GM18498 (cell line): Measurements from ENCODE around the gene RPL32.
"Not testable (repeated sequence)": the region's sequence is repeated elsewhere in the genome, so short reads cannot be mapped to it uniquely, and the experiment has no call there.

Experiments
- ATAC-seq: cut with Tn5 transposase; IDR thresholded peaks from one replicate; pipeline ENCODE4 v1.9.1; 2021; ENCODE audit warnings: mild to moderate bottlenecking, moderate library complexity; ENCODE audit not compliant: unreplicated experiment

Gene RPL32

DNA sequence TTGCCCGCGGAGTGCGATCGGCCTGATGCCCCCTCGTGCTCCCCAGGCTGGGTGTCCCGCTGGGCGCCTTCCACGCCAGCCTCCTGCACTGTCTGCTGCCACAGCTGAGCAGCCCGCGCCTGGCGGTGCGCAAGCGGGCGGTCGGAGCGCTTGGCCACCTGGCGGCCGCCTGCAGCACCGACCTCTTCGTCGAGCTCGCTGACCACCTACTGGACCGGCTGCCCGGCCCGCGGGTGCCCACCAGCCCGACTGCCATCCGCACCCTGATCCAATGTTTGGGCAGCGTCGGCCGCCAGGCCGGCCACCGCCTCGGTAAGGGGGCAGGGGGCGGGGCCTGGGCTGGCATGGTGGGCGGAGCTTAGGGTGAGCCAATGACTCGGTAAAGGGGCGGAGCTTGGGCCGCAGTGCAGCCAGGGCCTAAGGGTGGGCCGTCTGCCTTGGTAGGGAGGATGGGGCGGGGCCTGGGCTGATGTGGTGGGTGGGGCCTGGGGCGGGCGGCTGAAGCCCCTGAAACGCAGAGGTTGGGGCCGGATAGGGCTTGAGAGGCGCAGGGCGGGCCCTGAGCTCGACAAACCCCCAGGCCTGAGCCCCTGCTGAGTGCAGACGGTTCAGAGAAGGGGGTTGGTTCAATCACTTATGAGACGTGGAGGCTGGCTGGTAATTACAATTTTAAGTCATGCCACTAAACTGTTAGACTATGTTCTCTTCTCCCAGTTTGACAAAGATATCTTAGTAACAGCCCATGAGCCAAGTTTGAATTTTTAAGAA, 31.2 kb downstream of the RPL32 start:
- ATAC-seq, result peak; percentile 99

- ATAC-seq, result no peak
Measured at GRCh38 chr3:12809435-12809834, 31.9 kb downstream of the RPL32 start.

DNA sequence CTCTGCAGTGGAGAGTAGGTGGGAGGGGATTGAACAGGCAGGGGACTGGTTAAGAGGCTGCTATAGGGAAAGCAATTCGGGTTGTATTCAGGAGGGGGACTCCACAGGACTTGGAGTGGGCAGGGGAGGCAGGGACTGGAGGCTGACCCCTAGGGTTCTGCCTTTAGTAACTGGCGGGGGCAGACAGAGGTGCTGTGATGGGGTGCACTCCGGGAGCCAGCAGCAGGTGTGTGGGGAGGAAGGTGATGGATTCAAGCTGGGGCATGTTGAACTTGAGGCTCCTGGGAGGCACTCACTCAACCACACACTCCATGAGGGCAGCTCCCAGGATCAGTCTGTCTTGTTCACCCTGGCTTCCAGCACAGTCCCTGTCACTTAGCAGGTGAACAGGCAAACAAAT, 32.4 kb downstream of the RPL32 start:
- ATAC-seq, result no peak

- no peak for ATAC-seq
Measured at GRCh38 chr3:12808587-12808986, 32.8 kb downstream of the RPL32 start.

DNA sequence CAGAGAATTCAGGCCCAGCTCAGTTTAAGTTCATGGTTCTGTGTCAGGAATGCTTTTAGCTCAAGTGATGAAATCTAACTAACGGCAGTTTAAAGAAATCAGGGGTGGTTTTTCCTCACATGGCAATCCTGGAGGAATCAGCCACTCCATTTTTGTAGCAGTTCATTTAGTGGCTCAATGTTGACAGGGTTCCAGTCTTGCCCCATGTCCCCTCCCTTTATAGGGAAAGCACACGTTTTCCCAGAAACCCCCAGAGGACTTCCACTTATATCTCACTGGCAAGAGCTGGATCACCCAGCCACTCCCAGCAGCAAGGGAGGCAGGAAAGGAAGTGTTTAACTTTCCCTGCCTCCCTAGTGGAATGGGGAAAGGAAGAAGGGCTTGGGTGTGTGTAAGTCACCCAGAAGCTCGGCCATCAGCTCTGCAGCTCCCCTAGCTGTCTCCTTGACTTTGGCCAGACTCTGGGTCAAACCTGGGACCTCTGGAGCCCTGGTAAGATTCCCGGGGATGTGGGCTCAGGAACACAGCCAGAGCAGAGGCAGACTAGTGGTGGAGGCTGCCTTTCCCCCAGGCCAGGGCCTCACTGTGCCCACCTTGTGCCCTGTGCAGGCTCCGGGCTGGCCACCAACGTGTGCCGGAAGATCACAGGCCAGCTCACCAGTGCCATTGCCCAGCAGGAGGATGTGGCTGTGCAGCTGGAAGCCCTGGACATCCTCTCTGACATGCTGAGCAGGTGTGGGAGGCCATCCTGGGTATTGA, 33.6 kb downstream of the RPL32 start:
- no peak for ATAC-seq

- no peak for ATAC-seq
Measured at GRCh38 chr3:12807066-12807465, 34.3 kb downstream of the RPL32 start.

DNA sequence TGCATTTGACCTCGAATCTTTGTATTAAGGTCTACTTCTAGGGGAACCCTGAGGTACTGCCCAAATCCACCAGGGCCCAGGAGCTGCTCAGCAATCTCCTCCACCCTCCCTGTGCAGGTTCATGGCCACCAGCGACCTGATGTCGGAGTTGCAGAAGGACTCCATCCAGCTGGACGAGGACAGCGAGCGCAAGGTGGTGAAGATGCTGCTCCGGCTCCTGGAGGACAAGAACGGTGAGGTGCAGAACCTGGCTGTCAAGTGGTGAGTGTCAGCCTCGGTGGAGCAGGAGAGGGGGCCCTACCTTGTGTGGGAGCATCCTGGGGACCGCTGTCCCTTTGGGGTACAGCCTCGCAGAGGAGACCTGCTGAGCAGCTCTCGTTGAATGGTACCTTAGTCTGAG, 38.0 kb downstream of the RPL32 start:
- no peak for ATAC-seq

GRCh38 chr3:12799525-12800440, 41.6 kb downstream of the RPL32 start:
- no peak for ATAC-seq

DNA sequence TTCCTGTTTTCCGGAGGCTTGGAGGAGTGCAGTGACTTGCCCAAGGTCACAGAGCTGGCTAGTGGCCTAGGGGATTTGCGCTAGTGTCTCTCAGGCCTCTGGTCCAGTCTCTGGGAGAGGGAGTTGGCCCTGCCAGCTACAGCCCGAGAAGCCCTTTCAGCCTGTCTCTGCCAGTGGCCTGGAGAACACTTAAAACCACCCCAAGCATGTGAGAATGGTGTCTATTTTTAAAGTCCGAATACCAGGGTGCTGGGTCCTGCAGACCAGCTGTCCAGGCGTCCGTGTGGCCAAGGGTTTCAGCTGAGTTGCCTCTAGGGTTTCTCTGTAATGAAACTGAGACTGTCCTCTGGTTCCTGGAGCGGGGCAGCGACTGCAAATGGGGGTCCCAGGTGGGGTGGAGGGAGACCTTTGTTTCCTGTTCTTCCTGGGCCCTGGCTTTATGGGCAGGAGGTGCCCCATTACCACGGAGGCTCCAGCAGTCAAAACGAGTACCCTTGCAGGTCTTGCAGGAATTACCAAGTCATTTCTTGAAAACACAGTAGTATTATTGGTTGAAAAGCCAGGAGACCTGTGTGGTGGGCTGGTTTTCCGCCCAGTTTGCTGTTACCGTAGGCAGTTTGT, 42.7 kb downstream of the RPL32 start:
- ATAC-seq, result no peak

DNA sequence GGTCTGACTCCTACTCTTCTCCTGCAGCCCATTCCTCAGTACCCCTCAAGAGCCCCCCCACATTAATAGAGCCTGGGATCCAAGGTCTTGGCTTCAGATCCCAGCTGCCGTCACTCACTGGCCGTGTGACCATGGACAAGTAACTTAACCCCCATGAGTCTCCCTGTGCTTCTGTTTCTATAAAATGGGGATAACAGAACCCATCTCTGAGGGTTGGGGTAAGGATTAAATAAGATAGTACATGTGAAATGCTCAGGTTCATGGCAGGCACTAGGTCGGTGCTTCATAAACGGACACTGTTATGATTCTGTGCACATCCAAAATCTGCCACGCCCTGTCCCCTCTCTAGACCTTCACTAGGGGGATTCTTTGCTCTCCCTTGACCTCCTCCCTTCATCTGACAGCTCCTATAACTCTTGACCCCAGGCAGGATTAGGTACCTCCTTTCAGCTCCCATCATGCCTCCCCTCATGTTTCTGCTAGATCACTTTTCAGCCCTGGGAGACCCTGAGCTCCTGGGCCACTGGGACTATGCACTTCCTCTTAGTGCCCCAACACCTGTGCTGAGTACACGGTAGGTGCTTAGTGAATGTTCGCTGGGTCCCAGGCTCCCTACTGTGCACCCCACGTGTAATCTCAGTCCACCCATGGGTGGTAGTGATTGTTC, 43.3 kb downstream of the RPL32 start:
- no peak for ATAC-seq

DNA sequence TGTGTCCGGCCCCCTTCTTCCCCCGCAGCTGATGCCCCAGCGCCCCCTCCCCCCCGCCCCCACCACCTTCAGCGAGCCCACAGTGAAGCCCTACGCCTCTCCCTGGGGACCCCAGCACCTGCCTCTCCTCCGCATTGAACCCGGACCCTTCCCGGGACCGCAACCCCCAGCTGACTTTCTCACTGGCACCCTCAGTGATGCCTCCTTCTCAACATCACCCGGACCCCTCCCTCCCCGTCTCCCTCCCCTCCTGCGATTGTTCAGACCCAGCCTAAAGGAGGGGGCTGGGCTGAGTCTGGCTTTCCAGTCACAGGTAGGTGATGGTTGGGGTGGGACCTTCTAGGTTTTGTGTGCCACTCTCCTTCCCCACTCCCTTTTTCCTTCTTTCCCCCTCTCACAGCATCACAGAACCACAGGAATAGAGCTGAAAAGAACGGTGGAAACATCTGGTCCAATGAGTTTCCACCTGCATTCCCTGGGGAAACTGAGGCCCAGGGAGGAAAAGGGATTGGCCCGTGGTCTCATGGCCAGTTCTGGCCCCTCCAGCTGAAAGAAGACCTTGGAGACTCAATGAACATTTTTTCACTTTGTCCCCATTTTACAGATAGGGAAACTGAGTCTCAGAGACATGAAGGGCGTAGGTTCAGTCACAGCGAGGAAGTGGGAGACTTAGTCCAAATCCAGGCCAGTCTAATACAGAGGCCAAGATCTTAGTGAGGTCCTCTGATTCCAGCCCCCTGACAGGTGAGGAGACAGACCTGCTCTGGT, 44.1 kb downstream of the RPL32 start:
- no peak for ATAC-seq

GRCh38 chr3:12796171-12797123, 44.9 kb downstream of the RPL32 start, which contains the start of gene CAND2:
Gene CAND2 (plus strand): TSS chr3:12796680. CDS start chr3:12796721, 41 bp downstream.
- no peak for ATAC-seq

DNA sequence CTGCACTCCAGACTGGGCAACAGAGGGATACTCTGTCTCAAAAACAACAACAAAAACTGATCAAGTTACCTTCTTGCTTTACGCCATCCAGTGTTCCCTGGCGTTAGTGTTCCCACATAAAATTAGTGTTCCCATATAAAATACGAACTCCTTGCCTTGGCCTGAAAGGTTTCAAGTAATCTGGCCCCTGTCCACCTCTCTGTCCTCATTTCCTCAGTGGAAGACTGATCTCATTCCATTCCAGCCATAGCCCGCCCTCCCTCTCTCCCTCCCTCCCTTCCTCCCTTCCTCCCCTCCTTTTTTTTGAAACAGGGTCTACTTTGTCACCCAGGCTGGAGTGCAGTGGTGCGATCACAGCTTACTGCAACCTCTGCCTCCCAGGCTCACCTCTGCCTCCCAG, 47.7 kb downstream of the RPL32 start:
- ATAC-seq, result no peak

DNA sequence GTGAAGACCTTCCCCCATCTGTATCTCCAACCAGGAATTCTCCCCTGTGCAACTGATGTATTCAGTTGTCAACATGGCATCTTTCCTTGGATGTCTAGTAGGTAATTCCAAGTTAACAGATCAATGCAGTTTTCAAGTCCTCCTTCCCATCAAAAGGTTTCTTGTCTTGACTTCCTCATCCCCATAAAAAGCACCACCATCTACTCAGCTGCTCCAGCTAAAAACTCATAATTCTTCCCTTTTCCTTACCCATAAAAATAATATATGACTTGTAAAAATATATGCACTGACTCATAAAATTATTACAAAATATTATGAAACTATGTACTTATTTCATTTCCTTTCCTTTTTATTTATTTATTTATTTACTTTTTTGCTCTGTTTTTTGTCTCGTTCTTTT, 49.9 kb downstream of the RPL32 start:
- ATAC-seq, result no peak

- ATAC-seq, result not testable (repeated sequence)
Measured at GRCh38 chr3:12787967-12788690, 53.2 kb downstream of the RPL32 start.

DNA sequence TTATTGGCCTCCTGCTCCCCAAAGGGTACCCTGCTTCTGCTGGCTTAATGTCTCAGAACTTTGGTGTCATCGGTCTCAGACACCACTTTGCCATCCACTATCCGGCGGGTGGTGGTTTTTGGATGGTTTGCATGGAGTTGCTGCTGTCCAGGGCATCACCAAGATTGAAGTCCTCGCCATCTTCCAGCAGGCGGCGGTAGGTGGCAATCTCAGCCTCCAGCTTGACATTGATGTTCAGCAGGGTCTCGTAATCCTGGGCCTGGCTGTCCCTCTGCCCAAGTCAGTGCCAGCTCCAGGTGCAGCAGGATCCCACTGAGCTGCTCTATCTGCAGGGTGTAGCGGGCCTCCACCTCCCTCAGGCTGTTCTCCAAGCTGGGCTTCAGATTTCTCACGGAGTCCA, 54.0 kb downstream of the RPL32 start:
- ATAC-seq, result not testable (repeated sequence)

DNA sequence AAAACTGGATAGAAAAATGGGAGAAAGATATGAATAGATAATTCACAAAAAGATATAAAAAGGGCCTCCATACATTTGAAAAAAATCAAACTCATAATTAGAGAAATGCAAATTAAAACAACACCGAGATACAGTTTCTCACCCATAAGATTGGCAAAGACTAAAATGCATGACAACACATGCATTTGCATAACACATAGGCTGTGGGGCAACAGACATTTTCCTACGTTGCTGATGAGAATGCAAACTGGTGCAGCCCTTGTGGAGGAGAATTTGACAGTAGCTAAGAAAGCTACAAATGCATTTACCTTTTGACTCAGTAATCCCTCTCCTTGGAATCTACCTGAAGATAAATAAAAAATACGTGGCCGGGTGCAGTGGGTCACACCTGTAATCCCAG, 56.3 kb downstream of the RPL32 start:
- no peak for ATAC-seq
